Superior temporal gyrus (tissue), 1 donor: ENCODE results near the gene KRT23.
A peak's percentile ranks its signal among the peaks of the same experiment; 100 is the strongest.

Source experiments
- DNase-seq: peaks from one replicate; pipeline ENCODE4 v3.0.0-alpha.2; 2016; ENCODE audit errors: extremely low spot score

KRT23 gene

DNA sequence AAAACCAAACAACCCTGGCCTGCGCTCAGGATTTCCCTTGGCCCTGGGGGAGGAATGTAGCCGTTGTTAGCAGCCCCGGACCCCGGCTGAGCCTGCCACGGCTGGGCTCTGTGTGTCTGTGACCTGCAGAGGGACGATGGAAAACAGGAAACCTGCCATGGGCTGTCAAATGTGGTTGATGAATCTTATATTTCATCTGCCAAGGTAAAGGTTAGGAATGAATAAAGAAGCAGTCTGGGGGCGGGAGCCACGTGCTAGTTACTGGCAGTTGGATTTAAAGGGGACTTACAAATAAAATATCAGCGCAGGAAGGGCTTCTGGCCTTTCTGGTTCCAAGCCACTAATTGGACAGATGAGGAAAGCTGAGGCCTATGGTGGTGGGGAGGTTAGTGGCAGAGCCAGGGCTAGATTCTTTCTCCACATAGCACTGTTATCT lies at the start of gene KRT23:
TSS of gene KRT23 (minus strand) at position 263 of the 436 bp plus-strand sequence. CDS start 1,043 bp downstream, outside the sequence.
- no peak for DNase-seq

DNA sequence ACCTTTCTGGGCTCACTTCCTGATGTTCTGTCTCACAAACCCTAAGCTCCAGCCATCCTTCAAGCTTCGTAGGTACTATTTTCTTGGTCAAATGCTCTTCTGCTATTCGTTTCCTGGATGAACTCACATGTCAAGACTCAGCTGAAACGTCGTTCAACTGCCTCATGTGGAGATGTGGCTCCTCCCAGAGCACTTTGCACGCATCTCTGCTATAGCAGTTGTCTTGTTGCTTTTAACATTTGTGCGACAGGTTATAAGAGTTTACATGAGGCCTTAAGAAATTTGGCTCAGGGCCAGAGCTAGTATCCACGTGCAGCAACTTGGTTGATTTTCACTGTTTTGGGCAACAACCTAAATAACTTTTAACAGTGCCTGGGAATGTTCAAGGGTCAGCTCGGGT lies 49.5 kb upstream of the KRT23 start:
- no peak for DNase-seq

DNA sequence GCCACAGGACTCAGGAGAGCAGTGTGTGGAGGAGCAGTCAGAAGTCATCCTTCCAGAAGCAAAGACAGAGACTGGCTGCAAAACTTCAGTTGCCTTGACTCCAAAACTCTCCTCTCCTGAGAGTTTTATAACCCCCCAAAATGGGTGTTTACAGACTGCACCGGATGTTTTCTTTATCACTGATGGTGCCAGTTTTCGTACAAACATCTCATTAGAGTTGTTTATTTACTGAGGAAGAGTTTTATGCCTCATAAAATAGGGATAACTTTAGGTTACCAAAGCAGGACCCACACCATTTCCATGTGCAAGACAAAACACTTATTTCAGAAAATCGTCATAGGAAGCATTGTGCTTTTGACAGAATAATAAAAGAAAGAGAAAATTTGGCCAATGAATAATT lies 46.8 kb upstream of the KRT23 start, which contains the start of gene KRT40:
TSS of gene KRT40 (minus strand) at position 101 of the 400 bp plus-strand sequence. CDS start at position 48, 53 bp downstream.
- no peak for DNase-seq

DNA sequence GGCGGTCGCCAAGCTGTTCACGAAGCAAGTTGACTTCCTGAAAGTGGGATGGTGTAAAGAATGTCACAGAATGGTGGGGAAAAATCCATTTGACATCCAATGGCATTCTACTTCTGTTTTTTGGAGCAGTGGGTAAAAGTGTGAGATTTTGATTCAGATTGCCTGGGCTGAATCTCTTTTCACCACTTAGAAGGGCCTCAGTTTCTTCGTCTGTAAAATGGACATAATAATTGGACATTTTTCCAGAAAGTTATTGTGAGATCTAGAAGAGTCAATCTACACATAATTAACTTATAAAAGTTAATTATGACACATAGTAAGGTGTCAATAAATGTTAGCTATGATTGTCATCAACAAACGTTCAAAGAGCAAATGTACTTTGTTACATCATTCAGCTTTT lies 43.7 kb upstream of the KRT23 start:
- no peak for DNase-seq

DNA sequence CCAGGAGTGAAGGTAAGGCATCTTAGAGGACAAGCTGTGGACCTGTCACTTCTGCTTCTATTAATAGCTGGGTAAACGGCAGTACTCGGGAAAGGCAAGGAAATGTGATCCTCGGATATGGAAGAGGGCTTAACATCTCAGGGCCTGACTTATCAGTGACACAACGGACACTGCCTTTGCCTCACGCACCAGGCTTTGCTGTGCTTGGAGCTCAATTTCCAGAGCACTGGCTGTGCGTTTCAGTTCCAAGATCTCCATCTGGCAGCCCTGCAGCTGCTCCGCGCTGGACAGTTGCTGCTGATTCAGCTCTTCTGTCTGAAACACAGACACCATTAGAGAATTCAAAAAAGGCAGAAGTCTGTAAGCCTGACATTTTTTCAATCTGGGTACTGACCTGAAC lies 43.1 kb upstream of the KRT23 start:
- DNase-seq, result peak; percentile 68

GRCh38 chr17:40980117-40980516 lies 42.7 kb upstream of the KRT23 start:
- no peak for DNase-seq

DNA sequence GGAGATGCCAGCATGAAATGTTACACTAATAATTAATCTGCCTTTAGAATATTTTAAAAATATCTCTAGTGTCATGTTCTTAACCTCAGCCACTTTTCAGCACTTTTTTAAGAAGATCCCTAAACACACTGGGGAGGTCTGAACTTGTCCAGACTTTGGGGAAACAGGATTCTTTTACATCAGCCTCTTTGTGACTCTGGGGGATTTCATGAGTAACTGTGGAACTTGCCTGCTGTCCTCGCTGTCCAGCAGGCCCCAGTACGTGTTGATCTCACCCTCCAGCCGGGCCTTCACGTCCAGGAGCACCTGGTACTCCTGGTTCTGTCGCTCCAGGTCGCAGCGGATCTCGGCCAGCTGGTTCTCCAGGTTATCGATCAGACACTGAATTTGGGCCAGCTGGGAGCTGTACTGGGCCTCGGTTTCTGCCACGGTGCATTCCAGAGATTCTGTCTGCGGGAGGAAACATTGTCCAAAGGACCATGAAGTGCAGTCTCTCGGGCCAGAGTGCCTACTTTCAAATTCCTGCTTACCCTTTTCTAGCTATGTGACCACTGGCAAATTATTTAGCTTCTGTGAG lies 41.2 kb upstream of the KRT23 start:
- no peak for DNase-seq

DNA sequence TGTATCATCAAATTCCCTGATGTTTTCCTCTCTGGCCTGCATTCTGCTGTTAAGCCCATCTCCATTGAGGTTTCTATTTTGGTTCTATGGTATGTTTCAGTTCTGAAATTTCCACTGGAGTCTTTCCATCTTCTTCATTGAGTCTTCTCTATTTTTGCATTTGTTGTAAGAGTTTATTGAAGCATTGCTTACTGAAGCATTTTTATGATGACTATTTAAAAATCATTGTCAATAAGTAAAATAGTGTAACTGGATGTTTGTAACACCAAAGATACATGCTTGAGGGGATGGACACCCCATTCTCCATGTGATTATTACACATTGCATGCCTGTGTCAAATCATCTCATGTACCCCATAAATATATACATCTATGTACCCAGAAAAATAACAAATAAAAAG lies 38.1 kb upstream of the KRT23 start:
- DNase-seq, result no peak

- no peak for DNase-seq
Observed at GRCh38 chr17:40974366-40974765, 36.9 kb upstream of the KRT23 start.

DNA sequence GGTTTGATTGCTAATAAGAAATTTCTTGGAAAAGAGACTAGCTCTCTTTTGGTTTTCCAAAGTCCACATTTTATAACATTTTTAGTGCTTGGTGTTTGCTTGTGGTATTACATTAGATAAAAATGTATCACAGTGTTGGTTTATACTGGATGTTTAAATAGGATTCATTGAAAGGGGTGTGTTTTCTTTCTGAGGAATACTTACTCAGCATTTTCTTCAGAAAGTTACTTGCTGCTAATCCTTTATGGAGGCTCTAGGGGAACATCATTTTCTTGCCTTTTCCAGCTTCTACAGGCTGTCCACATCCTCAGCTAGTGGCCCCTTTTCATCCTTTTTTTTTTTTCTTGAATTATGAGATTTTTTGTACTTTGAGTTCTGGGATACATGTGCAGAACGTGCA lies 30.1 kb upstream of the KRT23 start:
- DNase-seq, result no peak

DNA sequence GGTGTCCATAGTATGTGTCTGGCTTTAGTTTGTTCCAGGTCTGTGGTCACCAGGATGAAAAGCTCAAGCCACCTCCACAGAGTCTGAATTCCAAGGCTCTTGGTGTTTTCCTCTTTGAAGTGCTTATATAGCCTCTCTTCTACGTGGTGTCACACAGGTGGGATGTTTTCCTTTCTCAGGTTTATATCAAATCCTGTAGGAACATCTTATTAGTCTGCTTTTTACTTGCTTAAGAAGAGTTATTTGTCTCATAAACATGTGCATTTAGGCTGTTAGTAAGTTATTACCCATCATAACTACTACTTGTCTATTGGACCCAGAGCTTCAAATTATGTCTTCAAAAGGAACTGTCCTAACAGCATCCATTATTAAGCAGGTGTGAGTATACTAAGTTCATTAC lies 29.4 kb upstream of the KRT23 start, which contains the start of gene KRT39:
TSS of gene KRT39 (minus strand) at position 101 of the 400 bp plus-strand sequence. CDS start at position 9, 92 bp downstream.
- DNase-seq, result no peak

DNA sequence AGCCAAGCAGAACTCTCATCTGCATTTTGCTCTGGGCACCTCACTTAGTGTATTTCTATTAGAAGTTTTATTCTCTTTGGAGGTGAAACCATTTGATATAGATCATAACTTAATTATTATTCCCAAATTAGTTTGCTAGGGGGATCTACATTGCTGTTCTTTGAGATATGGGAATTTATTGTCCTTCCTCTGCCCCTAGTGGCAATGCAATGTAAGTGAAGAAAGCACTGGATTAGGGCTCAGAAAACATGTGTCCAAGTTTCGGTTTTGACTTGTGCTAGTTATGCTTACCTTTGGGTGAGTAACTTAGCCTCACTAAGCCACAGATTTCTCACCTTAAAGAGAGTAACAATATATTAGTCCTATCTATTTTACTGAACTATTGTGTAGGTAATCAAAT lies 26.4 kb upstream of the KRT23 start:
- no peak for DNase-seq

DNA sequence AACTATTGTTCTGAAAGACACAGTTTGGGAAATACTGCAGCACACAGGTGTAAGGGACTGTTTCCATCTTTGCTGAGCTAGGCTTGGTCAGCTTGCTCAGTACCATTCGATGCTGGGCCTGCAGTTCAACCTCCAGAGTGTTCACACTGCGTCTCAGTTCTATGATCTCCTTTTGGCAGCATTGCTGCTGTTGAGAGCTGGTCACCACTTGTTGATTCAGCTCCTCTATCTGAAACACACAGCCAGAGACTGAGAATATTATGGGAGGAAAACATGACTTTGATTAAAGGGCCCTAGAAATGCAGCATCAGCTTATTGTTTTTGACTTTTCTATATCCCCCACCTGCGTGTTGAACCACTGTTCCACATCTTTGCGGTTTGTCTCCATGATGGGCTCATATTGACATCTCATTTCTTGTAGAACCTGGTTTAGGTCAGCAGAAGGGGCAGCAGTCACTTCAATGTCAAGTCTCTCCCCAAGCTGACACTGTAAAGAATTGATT lies 24.7 kb upstream of the KRT23 start:
- no peak for DNase-seq

DNA sequence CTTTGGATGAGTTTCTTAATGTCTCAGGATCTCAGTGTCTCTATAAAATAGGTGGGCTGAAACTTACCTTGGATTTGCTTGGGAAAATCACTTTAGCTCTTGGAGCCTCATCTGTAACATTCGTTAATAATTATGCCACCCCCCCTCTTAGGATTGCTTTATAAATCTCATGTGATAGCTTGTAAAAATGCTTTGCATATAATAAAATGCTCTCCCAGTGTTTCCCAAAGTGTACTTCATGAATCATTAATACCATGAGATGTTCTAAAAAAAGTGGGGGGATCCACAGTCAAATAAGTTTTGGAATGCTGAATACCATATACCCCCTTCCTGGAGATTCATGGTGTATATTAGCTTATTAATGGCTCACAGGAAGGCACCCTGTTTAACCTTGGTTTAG lies 24.1 kb upstream of the KRT23 start:
- no peak for DNase-seq

GRCh38 chr17:40960144-40960543 lies 22.7 kb upstream of the KRT23 start:
- no peak for DNase-seq

DNA sequence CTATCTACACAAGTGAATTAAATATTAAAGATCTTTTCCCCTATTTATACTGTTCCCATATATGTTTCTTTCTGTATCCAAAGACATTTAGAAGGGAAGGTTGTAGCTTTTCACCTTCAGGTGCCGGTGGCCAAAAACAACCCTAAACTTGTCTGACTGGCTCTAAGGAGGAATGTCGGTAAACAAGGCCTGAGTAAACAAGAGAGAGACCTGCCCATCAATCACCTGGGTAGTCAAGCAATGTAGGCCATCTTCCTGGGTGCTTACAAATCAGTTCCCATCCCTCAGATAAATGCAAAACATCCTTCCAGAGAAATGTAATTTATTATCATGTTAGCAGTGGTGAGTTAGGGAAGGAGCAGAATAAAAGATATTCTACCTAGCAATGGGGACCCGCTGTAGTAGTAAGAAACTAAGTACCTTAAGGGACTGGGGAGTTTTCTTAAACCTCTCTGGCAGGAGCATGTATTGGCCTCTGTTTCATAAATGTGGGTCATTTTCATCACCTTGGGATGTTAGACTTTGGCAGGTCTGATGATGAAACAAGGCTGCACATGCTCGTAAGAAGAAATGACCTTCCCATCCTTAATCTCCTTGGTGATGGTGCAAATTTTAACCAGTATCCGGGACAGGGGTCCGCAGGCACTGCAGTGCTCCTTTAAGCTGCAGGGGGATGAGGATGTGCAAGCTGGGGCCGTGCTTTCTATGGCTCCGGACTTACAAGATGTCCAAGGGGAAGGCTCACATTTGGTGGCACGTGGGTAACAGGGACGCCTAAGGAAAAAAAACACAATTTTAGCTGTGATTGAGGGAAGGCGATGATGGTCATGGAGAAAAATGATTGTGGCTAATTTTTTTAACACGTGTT lies 20.9 kb upstream of the KRT23 start:
- no peak for DNase-seq

- no peak for DNase-seq
Observed at GRCh38 chr17:40956401-40957254, 19.2 kb upstream of the KRT23 start.

- no peak for DNase-seq
Observed at GRCh38 chr17:40953881-40954280, 16.4 kb upstream of the KRT23 start.

DNA sequence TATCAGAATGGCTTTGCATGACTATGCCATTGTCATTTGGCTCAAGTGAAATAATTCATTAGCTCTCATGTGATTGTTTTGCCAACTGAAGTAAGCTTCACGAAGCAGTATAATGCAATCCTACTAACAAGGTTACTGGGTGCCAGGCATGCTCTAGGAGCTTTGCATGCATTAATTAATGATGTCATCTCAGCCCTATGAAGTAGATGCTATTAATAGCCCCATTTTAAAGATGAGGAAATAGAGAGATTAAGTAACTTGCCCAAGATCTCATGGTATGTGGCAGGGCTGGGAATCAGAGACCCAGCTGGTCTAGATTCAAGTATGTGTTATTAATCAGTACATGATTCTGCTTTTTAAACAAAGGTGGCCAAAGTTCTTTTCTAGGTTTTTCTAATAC lies 15.2 kb upstream of the KRT23 start:
- DNase-seq, result no peak

- no peak for DNase-seq
Observed at GRCh38 chr17:40952154-40952553, 14.7 kb upstream of the KRT23 start.

DNA sequence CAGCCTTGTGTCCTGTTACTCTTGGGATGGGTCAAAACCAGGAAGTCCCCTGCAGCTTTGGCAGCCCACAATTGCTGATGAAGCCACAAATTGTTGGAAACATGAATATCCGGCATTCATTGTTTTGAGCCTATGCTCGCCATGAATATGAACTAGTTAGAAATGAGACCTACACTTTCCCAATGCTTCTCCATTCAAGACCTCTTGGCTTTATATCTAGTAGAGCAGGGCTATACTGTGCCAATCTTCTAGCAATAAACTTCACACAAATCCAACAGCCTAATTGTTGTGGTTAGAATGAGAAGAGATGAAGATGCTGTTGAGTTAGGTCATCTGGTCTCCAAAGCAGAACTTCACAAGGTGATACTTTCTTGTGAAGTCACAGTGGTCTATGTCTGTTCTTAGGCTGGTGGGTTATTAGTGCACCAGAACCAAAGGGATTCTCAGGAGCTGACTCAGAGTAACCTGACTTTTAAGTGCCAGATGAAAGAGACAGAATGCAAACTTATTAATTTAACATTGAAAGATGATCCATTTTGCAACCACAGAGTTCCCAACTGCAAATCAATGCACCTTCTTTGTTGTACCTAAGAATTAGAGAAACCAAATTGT lies 13.7 kb upstream of the KRT23 start:
- DNase-seq, result no peak

DNA sequence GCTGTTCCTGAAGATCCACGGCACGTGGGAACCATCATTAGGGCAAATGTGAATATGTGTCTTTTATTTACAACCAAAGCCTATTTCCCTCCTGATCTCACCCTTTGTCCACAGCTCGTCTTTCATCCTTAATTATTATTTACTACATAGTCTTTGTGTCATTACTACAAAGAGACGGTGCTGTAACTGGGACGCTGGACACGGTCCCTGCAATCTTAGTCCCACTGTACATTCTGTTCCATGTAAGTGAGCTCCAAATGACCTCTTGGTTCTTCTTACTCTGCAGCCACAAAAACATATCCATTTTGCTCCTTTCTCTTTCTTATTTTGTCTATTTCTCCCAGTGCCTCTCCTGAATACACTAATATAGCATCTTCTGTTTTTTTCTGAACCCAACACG lies 12.7 kb upstream of the KRT23 start:
- DNase-seq, result no peak
